GM12891 (cell line): ENCODE results near the gene TGFA.

ENCODE experiments used
- POLR2A ChIP-seq: IDR thresholded peaks from 2 replicates; pipeline ENCODE4 v1.6.1; 2011; ENCODE audit warnings: low read depth, low read length, control low read depth
- TAF1 ChIP-seq: IDR thresholded peaks from 2 replicates; pipeline ENCODE4 v1.6.1; 2011; ENCODE audit warnings: low read depth, low read length, control low read depth

DNA sequence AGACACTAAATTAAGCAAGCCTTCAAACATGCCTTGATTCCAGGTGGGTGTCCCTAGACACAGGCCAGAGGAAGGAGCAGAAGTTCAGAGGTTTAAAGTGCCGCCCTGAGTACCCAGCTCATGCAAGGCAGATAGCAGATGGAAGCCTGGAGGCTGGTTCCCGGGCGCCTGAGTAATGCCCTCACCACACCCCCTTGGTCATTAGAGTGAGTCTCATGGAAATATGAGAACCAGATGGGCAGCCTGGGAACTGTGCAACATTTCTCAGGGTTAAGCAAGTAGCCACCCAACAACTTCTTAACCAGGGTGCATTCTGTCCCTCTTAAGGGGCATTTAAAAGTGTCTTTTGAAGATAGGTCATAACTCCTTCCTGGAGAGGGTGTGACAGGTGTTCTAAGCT lies 44.1 kb downstream of the TGFA start:
- no peak for TF ChIP-seq POLR2A
- TF ChIP-seq TAF1 = no peak
